HG03097 (cell line): ENCODE results near the gene CCDC188.

Source experiments
- ATAC-seq: cut with Tn5 transposase; IDR thresholded peaks from one replicate; pipeline ENCODE4 v1.9.1; 2021; ENCODE audit not compliant: unreplicated experiment, low FRiP score

Gene CCDC188

GRCh38 chr22:20150381-20151275 lies at the start of gene CCDC188:
TSS of gene CCDC188 (minus strand) at chr22:20151055. CDS start at chr22:20150986, 69 bp downstream.
- no peak for ATAC-seq

GRCh38 chr22:20199906-20200305 lies 49.1 kb upstream of the CCDC188 start:
- ATAC-seq, result no peak

- no peak for ATAC-seq
Observed at GRCh38 chr22:20199413-20199842, 48.6 kb upstream of the CCDC188 start.

- ATAC-seq, result no peak
Observed at GRCh38 chr22:20198557-20199319, 47.9 kb upstream of the CCDC188 start.

GRCh38 chr22:20197407-20198030 lies 46.7 kb upstream of the CCDC188 start:
- no peak for ATAC-seq

GRCh38 chr22:20196094-20196842 lies 45.4 kb upstream of the CCDC188 start:
- no peak for ATAC-seq

GRCh38 chr22:20194681-20195593 lies 44.1 kb upstream of the CCDC188 start:
- no peak for ATAC-seq

GRCh38 chr22:20193761-20194494 lies 43.1 kb upstream of the CCDC188 start:
- no peak for ATAC-seq

GRCh38 chr22:20192972-20193760 lies 42.3 kb upstream of the CCDC188 start:
- no peak for ATAC-seq

- no peak for ATAC-seq
Observed at GRCh38 chr22:20192293-20192971, 41.6 kb upstream of the CCDC188 start.

GRCh38 chr22:20191803-20192202 lies 40.9 kb upstream of the CCDC188 start:
- no peak for ATAC-seq

GRCh38 chr22:20191000-20191515 lies 40.2 kb upstream of the CCDC188 start:
- ATAC-seq, result no peak

GRCh38 chr22:20188567-20188877 lies 37.7 kb upstream of the CCDC188 start:
- ATAC-seq, result no peak

- no peak for ATAC-seq
Observed at GRCh38 chr22:20187777-20188566, 37.1 kb upstream of the CCDC188 start.

GRCh38 chr22:20186871-20187546 lies 36.2 kb upstream of the CCDC188 start:
- ATAC-seq, result no peak
